GM13976 (cell line): ENCODE measurements around the gene BAIAP3.

ENCODE experiments used
- DNase-seq: peaks from one replicate; pipeline ENCODE4 v3.0.0; 2012; ENCODE audit warnings: low spot score
- in situ Hi-C: fragments of 300-500 bp; cut with MboI; formaldehyde crosslinking; loops from one replicate; pipeline ENCODE4 v1.12.0; 2022; ENCODE audit warnings: low sequenced_read_pairs, mixed read lengths, inconsistent platforms; ENCODE audit not compliant: unreplicated experiment
- TF ChIP-seq, protein P1 (sequence below): IDR thresholded peaks from 2 replicates; pipeline ENCODE4 v1.5.1; 2012; ENCODE audit warnings: borderline replicate concordance, mild to moderate bottlenecking; ENCODE audit not compliant: insufficient read depth; ENCODE audit errors: extremely low read depth, missing control alignments, control extremely low read depth

The BAIAP3 gene

DNA sequence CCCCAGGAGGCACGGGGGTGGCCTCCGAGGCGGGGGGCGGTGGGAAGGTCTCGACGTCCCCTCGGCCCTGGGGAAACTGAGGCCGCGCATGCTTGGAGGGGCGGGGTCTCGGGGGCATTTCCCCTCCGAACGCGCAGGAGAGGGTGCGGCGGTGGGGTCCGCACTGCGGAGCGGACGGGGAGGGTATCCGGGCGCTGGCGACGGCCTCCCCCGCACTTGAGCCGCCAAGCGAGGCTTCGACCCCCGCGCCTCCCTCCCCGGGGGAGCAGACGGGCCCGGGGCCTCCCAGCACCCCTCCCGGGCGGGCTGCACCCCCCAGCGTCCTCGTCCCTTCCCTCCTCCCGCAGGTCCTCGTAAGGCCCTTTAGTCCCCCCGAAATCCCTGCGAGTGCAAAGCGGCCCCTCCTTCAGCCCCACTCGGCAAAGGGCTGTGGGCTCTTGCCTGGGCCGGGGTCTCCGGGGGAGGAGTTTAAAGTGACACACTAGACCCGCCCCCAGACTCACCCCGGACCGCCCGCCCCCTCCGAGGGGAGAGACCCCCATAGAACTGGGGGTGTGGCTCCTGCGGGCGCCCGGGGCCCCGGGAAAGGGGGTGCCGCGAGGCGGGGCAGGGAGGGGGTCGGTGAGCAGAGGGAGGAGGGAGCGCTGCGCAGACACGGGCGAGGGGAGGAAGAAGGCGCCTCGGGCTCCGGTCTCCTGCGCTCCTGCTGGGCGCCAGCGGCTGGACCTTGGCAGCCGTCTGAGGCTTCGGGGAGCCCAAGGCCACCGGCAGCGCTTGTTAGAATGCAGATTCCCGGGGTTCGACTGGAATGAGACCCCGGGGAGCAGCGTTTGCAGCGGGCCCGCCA, 632 bp downstream of the BAIAP3 start:
- TF ChIP-seq, protein P1, sequence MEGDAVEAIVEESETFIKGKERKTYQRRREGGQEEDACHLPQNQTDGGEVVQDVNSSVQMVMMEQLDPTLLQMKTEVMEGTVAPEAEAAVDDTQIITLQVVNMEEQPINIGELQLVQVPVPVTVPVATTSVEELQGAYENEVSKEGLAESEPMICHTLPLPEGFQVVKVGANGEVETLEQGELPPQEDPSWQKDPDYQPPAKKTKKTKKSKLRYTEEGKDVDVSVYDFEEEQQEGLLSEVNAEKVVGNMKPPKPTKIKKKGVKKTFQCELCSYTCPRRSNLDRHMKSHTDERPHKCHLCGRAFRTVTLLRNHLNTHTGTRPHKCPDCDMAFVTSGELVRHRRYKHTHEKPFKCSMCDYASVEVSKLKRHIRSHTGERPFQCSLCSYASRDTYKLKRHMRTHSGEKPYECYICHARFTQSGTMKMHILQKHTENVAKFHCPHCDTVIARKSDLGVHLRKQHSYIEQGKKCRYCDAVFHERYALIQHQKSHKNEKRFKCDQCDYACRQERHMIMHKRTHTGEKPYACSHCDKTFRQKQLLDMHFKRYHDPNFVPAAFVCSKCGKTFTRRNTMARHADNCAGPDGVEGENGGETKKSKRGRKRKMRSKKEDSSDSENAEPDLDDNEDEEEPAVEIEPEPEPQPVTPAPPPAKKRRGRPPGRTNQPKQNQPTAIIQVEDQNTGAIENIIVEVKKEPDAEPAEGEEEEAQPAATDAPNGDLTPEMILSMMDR = no peak
- no peak for DNase-seq
- in situ Hi-C loops = no loop called here

DNA sequence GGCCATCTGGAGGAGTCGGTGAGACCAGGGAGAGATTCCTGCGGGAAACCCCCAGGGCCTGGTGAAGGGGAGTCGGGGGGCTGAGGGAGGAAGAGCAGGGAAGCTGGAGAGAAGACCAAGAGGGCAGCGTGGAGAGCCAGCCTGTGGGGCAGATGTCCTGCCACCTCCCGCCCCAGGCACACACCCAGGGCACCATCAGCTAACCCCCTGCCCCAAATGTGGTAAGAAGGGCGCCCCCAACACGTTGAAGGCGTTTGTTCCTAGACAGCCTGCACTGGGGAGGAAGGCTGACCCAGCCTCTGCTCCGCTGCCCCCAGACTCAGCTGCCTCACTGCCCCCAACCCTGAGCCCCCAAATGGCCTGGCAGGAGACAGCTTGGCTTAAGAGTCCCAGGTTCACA, 1.3 kb downstream of the BAIAP3 start:
- in situ Hi-C loops = no loop called here
- TF ChIP-seq, protein P1 = no peak
- DNase-seq = no peak

DNA sequence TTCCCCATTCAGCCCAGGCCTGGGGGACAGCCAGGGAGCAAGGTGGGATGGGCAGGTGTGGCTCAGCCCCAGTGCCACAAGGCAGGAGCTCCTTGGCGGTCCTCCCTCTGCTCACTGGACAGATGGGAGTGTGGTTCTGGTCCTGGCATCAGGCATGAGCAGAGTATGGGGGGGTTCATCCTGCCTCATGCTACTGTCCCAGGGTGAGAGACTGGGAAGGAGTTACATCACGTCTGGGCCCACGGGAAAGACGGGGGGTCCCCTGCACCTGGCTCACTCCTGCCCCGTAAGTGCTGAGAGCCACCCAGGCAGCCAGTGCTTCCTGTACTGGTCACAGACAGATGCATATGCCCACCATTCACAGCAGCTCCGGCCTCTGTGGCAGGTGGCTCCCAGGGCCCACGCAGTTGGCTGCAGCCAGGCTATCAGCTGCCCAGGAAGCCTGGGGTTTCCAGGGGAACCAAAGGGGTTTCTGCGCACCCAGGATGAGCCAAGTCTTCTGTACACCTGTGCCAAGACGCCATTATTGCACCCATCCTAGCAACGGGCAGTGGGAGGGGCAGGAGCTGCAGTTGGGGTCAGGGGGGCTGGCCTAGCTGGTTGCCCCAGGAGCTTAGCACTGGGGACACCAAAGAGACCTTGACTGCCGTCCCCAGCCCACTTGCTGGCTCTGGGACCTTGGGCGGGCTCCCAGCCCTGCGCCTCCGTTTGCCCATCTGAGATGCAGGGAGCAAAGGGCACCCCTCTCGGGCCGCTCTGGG, 1.9 kb downstream of the BAIAP3 start:
- no peak for DNase-seq
- in situ Hi-C loops = no loop called here
- TF ChIP-seq, protein P1 = no peak

DNA sequence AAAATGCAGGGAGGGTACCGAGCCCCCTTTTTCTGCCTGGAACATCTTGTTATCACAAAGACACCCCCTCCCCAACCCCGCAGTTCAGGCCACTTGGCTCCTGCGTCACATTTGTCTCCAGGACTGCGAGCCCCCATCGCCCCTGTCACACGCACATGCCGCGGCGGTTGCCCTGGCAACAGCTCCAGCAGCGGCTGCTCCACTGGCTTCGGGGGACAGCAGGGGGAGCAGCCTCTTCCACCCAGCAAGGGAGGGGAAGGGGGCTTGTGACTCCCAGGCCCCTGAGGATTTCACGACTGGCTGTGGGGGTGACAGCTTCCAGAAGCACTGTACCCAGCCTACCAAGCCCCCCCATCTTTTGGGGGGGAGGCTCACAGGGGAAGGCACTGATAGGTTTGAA, 2.6 kb downstream of the BAIAP3 start:
- TF ChIP-seq, protein P1 = no peak
- in situ Hi-C loops = no loop called here
- no peak for DNase-seq

DNA sequence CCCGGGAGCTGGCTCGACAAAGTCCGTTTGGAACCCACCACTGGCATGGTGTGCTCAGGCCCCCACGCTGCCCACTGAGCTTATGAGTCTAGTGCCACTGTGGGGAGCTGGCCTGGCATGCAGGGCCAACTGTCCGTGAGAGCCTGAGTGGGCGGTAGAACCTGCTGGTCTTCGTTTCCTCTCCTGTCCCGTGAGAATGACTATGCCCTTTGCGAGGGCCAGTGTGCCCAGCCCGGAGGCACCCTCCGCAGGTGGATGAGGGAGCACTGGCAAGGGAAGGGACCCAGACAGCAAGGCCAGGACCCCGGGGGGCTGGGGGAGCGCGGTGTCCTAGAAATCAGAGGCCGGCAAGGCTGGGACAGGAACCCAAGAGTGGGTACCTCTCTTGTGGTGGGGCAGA, 3.2 kb downstream of the BAIAP3 start:
- DNase-seq = no peak
- in situ Hi-C loops = no loop called here

DNA sequence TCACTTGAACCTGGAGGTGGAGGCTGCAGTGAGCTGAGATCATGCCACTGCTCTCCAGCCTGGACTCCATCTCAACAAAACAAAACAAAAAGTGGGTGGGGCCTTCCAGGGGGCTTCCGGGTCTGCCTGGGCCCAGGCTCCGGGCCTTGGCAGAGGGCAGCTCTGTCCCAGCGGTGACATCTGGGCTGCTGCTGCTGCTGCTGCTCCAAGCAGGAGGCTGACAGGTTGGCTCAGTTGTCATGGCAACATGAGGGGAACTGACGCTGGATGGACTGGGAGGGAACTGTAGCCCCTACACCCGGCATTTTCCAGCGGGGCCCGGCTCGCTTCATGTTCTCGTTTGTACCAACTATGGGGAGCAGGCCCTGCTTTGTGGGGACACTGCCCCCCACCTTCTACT, 4.0 kb downstream of the BAIAP3 start:
- TF ChIP-seq, protein P1 = no peak
- in situ Hi-C loops = no loop called here
- DNase-seq = no peak

More for the DNA sequence above, 3.2 kb downstream of the BAIAP3 start:
- TF ChIP-seq, protein P1 = no peak
